Gastrocnemius medialis (tissue), 4 donors: ENCODE measurements around the gene OXCT2.
"Not testable (repeated sequence)": the region's sequence is repeated elsewhere in the genome, so short reads cannot be mapped to it uniquely, and the experiment has no call there.

Source experiments
- CTCF ChIP-seq, 5 experiments: fragments of 450-650 bp in 3 of 5; fragments of 200-600 bp in 2 of 5; sonication (generic) in 2 of 5; IDR thresholded peaks in 4 of 5; conservative IDR thresholded peaks in 1 of 5; 1 replicate in 4 of 5; 2 replicates in 1 of 5; pipeline ENCODE4 v1.5.1; 2016 to 2019; ENCODE audit warnings: antibody characterized with exemption in 5 of 5, mild to moderate bottlenecking in 3 of 5, moderate library complexity in 3 of 5
- POLR2A ChIP-seq, 2 donors: fragments of 450-650 bp; IDR thresholded peaks; one replicate each; pipeline ENCODE4 v1.6.1; 2017; ENCODE audit warnings: antibody characterized with exemption in 2 of 2, mild to moderate bottlenecking in 2 of 2, moderate library complexity in 2 of 2

- TF ChIP-seq CTCF (IDR thresholded peaks at IDR 0.05 in 4 of 5, conservative IDR thresholded peaks at IDR 0.05 in 1 of 5); POLR2A (IDR thresholded peaks at IDR 0.05): not testable (repeated sequence)
Observed at GRCh38 chr1:39769502-39769901, 1.6 kb downstream of the OXCT2 start.
